Panc1 (cell line): ENCODE results near the gene SMAD3. TPM values are rescaled to one million over a fixed set of nuclear protein-coding genes. Genes with fewer than 3 reads are reported as not detected.

ENCODE experiments used
- ATAC-seq: fragments of 200-7000 bp; cut with Tn5 transposase; 2 replicates; pipeline ENCODE4 v1.9.1; 2020; ENCODE audit warnings: mild to moderate bottlenecking, moderate library complexity
- BruUV-seq: library from RNA; stranded (reverse); fragments of 400-500 nt; replicated peaks from 2 replicates; lab custom pipeline; 2021; lab: Mats Ljungman, UMichigan
- CTCF ChIA-PET: fragments of 300-600 bp; sonication (Branson Sonifier 250); formaldehyde crosslinking; loops from one replicate; lab custom pipeline; 2022; ENCODE audit warnings: antibody characterized with exemption; lab: Charles Lee
- POLR2A ChIA-PET: fragments of 300-600 bp; sonication (Branson Sonifier 250); formaldehyde crosslinking; loops from one replicate; lab custom pipeline; 2022; ENCODE audit warnings: antibody characterized with exemption; lab: Charles Lee
- DNase-seq: peaks from one replicate; pipeline ENCODE4 v3.0.0-alpha.2; 2010; ENCODE audit warnings: low read depth, low spot score
- H3K27ac ChIP-seq: 2 replicates; pipeline ENCODE4 v1.5.1; 2011; ENCODE audit warnings: mild to moderate bottlenecking, low read length, inconsistent platforms
- H3K27me3 ChIP-seq: fragments of 200-500 bp; sonication (Bioruptor generic); 2 replicates; pipeline ENCODE4 v1.6.0; 2014; ENCODE audit warnings: low read length, inconsistent platforms; ENCODE audit not compliant: control insufficient read depth, insufficient read depth
- H3K36me3 ChIP-seq: fragments of 200-500 bp; sonication (Bioruptor generic); 2 replicates; pipeline ENCODE4 v1.5.1; 2014; ENCODE audit warnings: inconsistent platforms, mild to moderate bottlenecking, low read length, moderate library complexity; ENCODE audit not compliant: control insufficient read depth, insufficient read depth
- H3K4me1 ChIP-seq: 2 replicates; pipeline ENCODE4 v1.5.1; 2011; ENCODE audit warnings: inconsistent platforms, mild to moderate bottlenecking, low read length, moderate library complexity; ENCODE audit not compliant: control insufficient read depth, insufficient read depth
- H3K4me3 ChIP-seq, 2 experiments: 2 replicates each; pipeline ENCODE4 v1.5.1; 2011 to 2012; ENCODE audit warnings: low read depth in 2 of 2, low read length in 2 of 2, mild to moderate bottlenecking in 2 of 2, inconsistent platforms in 1 of 2, moderate library complexity in 1 of 2
- H3K9me3 ChIP-seq: fragments of 200-500 bp; sonication (Bioruptor generic); 2 replicates; pipeline ENCODE4 v1.5.1; 2014; ENCODE audit warnings: low read depth, mild to moderate bottlenecking, inconsistent platforms, low read length, moderate library complexity; ENCODE audit not compliant: control insufficient read depth, insufficient read depth
- CTCF ChIP-seq: fragments of 450-650 bp; IDR thresholded peaks from 2 replicates; pipeline ENCODE4 v1.5.1; 2017; ENCODE audit warnings: mild to moderate bottlenecking
- POLR2AphosphoS5 ChIP-seq: IDR thresholded peaks from 2 replicates; pipeline ENCODE4 v1.6.1; 2012; ENCODE audit warnings: mild to moderate bottlenecking, low read depth, low read length, moderate library complexity
- REST ChIP-seq, 2 experiments: IDR thresholded peaks; 2 replicates each; pipeline ENCODE4 v1.6.1; 2011 to 2012; ENCODE audit warnings: low read depth in 2 of 2, control low read depth in 1 of 2, low read length in 1 of 2, mild to moderate bottlenecking in 1 of 2, moderate library complexity in 1 of 2; ENCODE audit not compliant: insufficient read depth in 1 of 2
- SIN3A ChIP-seq: IDR thresholded peaks from 2 replicates; pipeline ENCODE4 v1.6.1; 2012; ENCODE audit warnings: low read depth, mild to moderate bottlenecking, low read length, moderate library complexity, borderline replicate concordance; ENCODE audit not compliant: insufficient read depth
- TCF7L2 ChIP-seq: IDR thresholded peaks from 2 replicates; pipeline ENCODE4 v1.6.1; 2011; ENCODE audit warnings: mild to moderate bottlenecking, low read depth, low read length, inconsistent platforms
- in situ Hi-C: cut with HindIII; loops from 2 replicates; pipeline ENCODE4 v1.10.0; 2016; ENCODE audit warnings: low sequenced_read_pairs, low pct_unique_long_range_greater_than_20kb
- intact Hi-C: fragments of 100-400 bp; cut with micrococcal nuclease; formaldehyde crosslinking; loops from one replicate; pipeline ENCODE4 v1.10.0; 2022; ENCODE audit not compliant: unreplicated experiment
- total RNA-seq: library from RNA; stranded (reverse); gene quantifications from one replicate; pipeline ENCODE4 v1.2.1, GENCODE V29; 2021; ENCODE audit not compliant: unreplicated experiment

The SMAD3 gene
- total RNA-seq, 1 experiment from 2014 or later, result 394 TPM

- no peaks in the 10 kb centered on the region for H3K9me3 ChIP-seq
- no peak overlapping the region for H3K4me3 ChIP-seq
- ATAC-seq, result no peak
- no peaks in the 10 kb centered on the region for H3K27me3 ChIP-seq
- no peaks in the 10 kb centered on the region for H3K4me1 ChIP-seq
- TF ChIP-seq TCF7L2 (no peak), SIN3A (no peak), REST (IDR thresholded peaks at IDR 0.05; ENCODE audit: insufficient read depth in 1 of 2, low read depth in 2 of 2, low read length in 1 of 2) (no peak), POLR2AphosphoS5 (no peak), CTCF (no peak)
- BruUV-seq, result no TSS peak
- intact Hi-C loops (no loop called here), in situ Hi-C loops (no loop called here)
- POLR2A ChIA-PET, result no interaction called here
- CTCF ChIA-PET, result no interaction called here
- peaks cover 4% of the 10 kb centered on the region; the same call in 1 of the 2 replicates for H3K36me3 ChIP-seq
- H3K27ac ChIP-seq, result no peak overlapping the region
- no peak for DNase-seq
Observed at GRCh38 chr15:67215102-67215501, 149.7 kb downstream of the SMAD3 start.

GRCh38 chr15:67216859-67217258 is 151.5 kb downstream of the SMAD3 start:
- intact Hi-C loops, result no loop called here
- no peak for TF ChIP-seq CTCF
- Histone ChIP-seq H3K27me3 (no peaks in the 10 kb centered on the region), H3K27ac (no peak overlapping the region), H3K4me1 (no peaks in the 10 kb centered on the region), H3K4me3 (no peak overlapping the region), H3K36me3 (peaks cover 4% of the 10 kb centered on the region; the same call in 1 of the 2 replicates), H3K9me3 (no peaks in the 10 kb centered on the region)
- DNase-seq (no peak), ATAC-seq (no peak)
- ChIA-PET CTCF (no interaction called here), POLR2A (no interaction called here)
- no TSS peak for BruUV-seq
- in situ Hi-C loops, result no loop called here

GRCh38 chr15:67218428-67218827 is 153.0 kb downstream of the SMAD3 start:
- Histone ChIP-seq H3K9me3 (no peaks in the 10 kb centered on the region), H3K4me3 (no peak overlapping the region), H3K4me1 (no peaks in the 10 kb centered on the region), H3K27ac (no peak overlapping the region), H3K27me3 (no peaks in the 10 kb centered on the region), H3K36me3 (no peaks in the 10 kb centered on the region)
- BruUV-seq, result no TSS peak
- TF ChIP-seq TCF7L2, result no peak
- no peak for TF ChIP-seq SIN3A
- no peak for TF ChIP-seq CTCF
- TF ChIP-seq REST (IDR thresholded peaks at IDR 0.05; ENCODE audit: insufficient read depth in 1 of 2, low read depth in 2 of 2, low read length in 1 of 2), result no peak
- TF ChIP-seq POLR2AphosphoS5, result no peak
- in situ Hi-C loops, result no loop called here
- intact Hi-C loops, result no loop called here
- no peak for ATAC-seq
- ChIA-PET POLR2A (no interaction called here), CTCF (no interaction called here)
- DNase-seq, result no peak
